Left ventricle myocardium inferior (tissue), 1 donor: ENCODE measurements around the gene YPEL2. TPM values are rescaled to one million over a fixed set of nuclear protein-coding genes. Genes with fewer than 3 reads are reported as not detected.
"Not testable (repeated sequence)": the region's sequence is repeated elsewhere in the genome, so short reads cannot be mapped to it uniquely, and the experiment has no call there.

Source experiments
- DNase-seq: peaks from one replicate; pipeline ENCODE4 v3.0.0-alpha.2; 2020
- H3K27ac ChIP-seq: fragments of 200-600 bp; replicated peaks from 2 replicates; pipeline ENCODE4 v1.8.0; 2021
- H3K27me3 ChIP-seq: fragments of 200-600 bp; 2 replicates; pipeline ENCODE4 v1.8.0; 2021; ENCODE audit warnings: low read depth
- H3K36me3 ChIP-seq: fragments of 200-600 bp; 2 replicates; pipeline ENCODE4 v1.8.0; 2021
- H3K4me1 ChIP-seq: fragments of 200-600 bp; 2 replicates; pipeline ENCODE4 v1.8.0; 2021
- H3K4me3 ChIP-seq: fragments of 200-600 bp; 2 replicates; pipeline ENCODE4 v1.8.0; 2021; ENCODE audit warnings: mild to moderate bottlenecking, moderate library complexity
- H3K9me3 ChIP-seq: fragments of 200-600 bp; replicated peaks from 2 replicates; pipeline ENCODE4 v1.8.0; 2021
- intact Hi-C: fragments of 100-400 bp; cut with micrococcal nuclease; formaldehyde crosslinking; loops from one replicate; pipeline ENCODE4 v1.11.0; 2022
- total RNA-seq: library from RNA; stranded (reverse); fragmentation: NEBNext Ultra II Directional; extraction: Animal tissue kit (Norgen Biotek cat#: 25700); gene quantifications from one replicate; pipeline ENCODE4 v1.2.1, GENCODE V29; 2021
- TF ChIP-seq, protein P1 (sequence below): fragments of 200-600 bp; IDR thresholded peaks from 2 replicates; pipeline ENCODE4 v1.8.0; 2021; ENCODE audit warnings: antibody characterized with exemption, mild to moderate bottlenecking, borderline replicate concordance
- donor health status: DM: no; HTN: yes; CAD: no; lungs with severe emphysema.

The YPEL2 gene
- total RNA-seq, 1 donor from 2014 or later: 36.3 TPM

DNA sequence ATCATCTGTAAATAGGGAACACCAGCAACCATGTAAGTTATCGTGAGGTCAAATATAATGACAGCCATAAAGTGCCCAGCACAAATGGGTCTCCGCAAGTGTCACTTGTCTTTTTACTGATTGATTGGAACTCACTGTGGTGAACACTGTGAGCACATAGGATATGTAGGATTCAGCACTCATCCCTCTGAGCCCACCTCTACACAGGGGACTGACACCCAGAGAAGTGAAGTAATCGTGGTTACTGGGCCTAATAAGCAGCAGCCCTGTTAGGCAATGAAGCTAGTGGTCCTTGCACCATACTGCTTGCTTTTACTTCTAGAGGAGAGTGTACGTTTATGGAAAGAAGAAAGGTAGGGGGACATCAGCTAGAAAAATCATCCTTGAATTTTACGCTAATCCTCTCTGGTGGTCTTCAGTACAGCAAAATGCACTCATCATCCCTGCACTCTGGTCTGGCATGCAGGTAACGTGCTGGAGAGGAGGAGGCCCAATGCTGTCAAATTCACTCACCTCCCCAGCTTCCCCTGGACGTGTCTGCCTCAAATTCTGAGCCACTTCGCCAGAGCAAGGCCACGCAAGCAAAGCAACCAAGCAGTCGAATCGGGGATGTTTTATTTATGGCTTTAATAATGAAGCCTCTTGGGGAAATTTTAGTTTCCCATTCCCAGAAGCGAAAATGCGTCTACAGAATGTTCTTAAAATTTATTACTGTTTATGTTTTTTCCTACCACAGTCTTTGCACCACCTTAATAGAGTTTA, 74.7 kb downstream of the YPEL2 start:
- TF ChIP-seq, protein P1, sequence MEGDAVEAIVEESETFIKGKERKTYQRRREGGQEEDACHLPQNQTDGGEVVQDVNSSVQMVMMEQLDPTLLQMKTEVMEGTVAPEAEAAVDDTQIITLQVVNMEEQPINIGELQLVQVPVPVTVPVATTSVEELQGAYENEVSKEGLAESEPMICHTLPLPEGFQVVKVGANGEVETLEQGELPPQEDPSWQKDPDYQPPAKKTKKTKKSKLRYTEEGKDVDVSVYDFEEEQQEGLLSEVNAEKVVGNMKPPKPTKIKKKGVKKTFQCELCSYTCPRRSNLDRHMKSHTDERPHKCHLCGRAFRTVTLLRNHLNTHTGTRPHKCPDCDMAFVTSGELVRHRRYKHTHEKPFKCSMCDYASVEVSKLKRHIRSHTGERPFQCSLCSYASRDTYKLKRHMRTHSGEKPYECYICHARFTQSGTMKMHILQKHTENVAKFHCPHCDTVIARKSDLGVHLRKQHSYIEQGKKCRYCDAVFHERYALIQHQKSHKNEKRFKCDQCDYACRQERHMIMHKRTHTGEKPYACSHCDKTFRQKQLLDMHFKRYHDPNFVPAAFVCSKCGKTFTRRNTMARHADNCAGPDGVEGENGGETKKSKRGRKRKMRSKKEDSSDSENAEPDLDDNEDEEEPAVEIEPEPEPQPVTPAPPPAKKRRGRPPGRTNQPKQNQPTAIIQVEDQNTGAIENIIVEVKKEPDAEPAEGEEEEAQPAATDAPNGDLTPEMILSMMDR: no peak
- Histone ChIP-seq H3K4me3 (no peak overlapping the region), H3K4me1 (peaks cover 50% of the 10 kb centered on the region), H3K9me3 (peaks cover 9% of the 10 kb centered on the region), H3K36me3 (peaks cover 24% of the 10 kb centered on the region), H3K27ac (peak overlapping the region; percentile 69), H3K27me3 (no peaks in the 10 kb centered on the region)
- intact Hi-C loops: no loop called here
- DNase-seq: no peak

DNA sequence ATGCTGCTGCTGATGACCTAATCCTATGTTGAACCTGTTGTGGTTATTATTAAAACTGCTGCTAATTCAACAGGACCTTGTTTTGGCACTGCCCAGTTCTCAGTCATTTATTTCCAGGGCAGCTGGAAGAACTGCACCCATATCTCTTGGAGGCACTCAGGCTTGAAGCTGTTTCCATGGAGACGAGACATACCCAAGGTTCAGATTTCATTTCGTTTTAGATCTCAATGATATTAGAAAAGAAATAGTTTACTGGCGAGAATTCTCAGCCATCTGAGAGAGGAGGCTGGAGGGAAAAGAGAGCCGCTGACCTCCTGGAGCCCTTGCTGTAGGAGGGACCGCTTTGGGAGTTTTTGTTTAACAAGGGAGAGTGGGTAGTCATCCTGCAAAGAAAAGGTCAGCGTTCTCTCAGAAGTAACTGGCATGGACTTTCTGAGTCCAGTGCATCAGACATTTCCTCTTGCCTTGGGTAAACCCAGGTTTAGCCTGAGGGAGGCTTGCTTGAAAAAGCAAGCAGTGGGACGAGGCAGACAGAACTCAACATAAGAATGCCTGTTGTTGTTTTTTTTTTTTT, 75.4 kb downstream of the YPEL2 start:
- intact Hi-C loops: no loop called here
- TF ChIP-seq, protein P1: no peak
- no peak overlapping the region for H3K4me3 ChIP-seq
- no peak for DNase-seq
- H3K36me3 ChIP-seq: peaks cover 19% of the 10 kb centered on the region
- peak overlapping the region; percentile 69 for H3K27ac ChIP-seq
- H3K4me1 ChIP-seq: peaks cover 42% of the 10 kb centered on the region
- peaks cover 9% of the 10 kb centered on the region for H3K9me3 ChIP-seq
- H3K27me3 ChIP-seq: no peaks in the 10 kb centered on the region

DNA sequence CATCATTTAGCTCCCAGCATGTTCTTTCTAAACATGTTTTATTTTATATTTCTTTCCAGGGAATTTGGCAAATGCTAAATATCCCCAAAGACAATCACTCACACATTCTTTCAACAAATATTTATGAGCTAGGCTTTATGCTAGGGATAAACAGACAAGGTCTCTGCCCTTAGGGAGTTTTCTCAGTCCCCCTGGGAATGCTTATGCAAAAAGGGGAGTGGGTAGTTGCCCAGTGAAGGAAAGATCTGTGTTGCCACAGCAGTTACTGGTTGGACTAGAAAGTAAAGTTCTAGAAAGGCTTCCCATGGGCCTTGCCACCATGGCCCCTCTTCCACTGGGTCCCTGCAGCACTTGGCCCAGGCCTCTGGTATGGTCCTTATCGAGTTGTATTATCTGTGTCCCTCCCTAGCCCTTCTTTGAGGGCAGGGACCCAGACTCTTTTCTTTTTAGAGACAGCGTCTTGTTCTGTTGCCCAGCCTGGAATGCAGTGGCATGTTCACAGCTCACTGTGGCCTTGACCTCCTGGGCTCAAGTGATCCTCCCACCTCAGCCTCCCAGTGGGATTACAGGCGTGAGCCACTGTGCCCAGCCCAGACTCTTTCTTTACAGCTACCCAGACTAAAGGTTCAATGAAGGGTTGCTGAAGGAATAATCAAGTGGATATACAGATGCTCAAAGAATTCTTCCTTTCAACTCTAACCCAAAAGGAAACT, 78.0 kb downstream of the YPEL2 start:
- Histone ChIP-seq H3K27ac (no peak overlapping the region), H3K9me3 (peaks cover 9% of the 10 kb centered on the region), H3K4me3 (no peak overlapping the region), H3K27me3 (no peaks in the 10 kb centered on the region), H3K36me3 (peaks cover 12% of the 10 kb centered on the region), H3K4me1 (peaks cover 37% of the 10 kb centered on the region)
- TF ChIP-seq, protein P1: no peak
- DNase-seq: no peak
- intact Hi-C loops: no loop called here

DNA sequence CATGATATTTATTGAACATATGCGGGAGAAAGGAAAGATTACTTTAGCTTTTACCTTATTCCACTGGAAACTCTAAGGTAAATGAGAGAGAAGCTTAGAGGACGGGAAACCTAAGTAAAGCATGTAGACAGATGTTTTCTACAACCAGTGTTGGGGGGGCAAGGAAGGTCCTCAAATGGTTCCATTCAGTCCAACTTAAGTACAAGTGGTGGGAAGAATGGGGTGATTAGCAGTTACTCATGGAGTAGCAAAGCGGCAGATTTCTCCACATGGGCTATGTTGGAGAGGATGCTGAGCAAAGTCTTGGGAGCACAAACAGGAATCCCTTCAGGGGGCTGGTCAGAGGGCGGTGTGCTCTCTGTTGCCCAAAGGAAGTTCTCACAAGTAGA, 78.6 kb downstream of the YPEL2 start:
- Histone ChIP-seq H3K27me3 (no peaks in the 10 kb centered on the region), H3K4me3 (no peak overlapping the region), H3K9me3 (peaks cover 9% of the 10 kb centered on the region), H3K36me3 (peaks cover 11% of the 10 kb centered on the region), H3K27ac (no peak overlapping the region), H3K4me1 (peaks cover 38% of the 10 kb centered on the region)
- intact Hi-C loops: no loop called here
- TF ChIP-seq, protein P1: no peak
- DNase-seq: no peak

DNA sequence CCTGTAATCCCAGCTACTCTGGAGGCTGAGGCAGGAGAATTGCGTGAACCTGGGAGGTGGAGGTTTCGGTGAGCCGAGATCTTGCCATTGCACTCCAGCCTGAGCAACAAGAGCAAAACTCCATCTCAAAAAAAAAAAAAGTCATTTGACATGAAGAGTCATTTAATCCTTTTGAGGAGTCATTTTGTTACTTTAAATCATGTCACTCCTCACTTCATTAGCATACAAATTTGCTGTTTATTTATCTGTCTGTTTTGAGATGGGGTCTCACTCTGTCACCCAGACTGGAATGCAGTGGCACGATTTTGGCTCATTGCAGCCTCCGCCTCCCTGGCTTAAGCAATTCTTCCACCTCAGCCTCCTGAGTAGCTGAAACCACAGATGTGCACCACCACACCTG, 81.0 kb downstream of the YPEL2 start:
- H3K27me3 ChIP-seq, H3K9me3 ChIP-seq, DNase-seq, H3K27ac ChIP-seq, H3K4me3 ChIP-seq, intact Hi-C loops: not testable (repeated sequence)
- Histone ChIP-seq H3K4me1 (peaks cover 36% of the 10 kb centered on the region), H3K36me3 (peaks cover 11% of the 10 kb centered on the region)
